Esophagus muscularis mucosa (tissue), 3 donors: ENCODE results near the gene PASK.

ENCODE experiments used
- POLR2A ChIP-seq: fragments of 450-650 bp; IDR thresholded peaks from one replicate; pipeline ENCODE4 v1.6.1; 2017; ENCODE audit warnings: antibody characterized with exemption, moderate library complexity, mild to moderate bottlenecking, low read depth
- POLR2AphosphoS5 ChIP-seq, 2 donors: sonication (generic); formaldehyde crosslinking; IDR thresholded peaks; one replicate each; pipeline ENCODE4 v1.6.1; 2017; ENCODE audit warnings: antibody characterized with exemption in 2 of 2
- TF ChIP-seq, protein P1 (sequence below), 3 experiments: fragments of 200-600 bp in 2 of 3; fragments of 450-650 bp in 1 of 3; sonication (generic) in 2 of 3; IDR thresholded peaks; one replicate each; pipeline ENCODE4 v1.5.1; 2017 to 2019; ENCODE audit warnings: antibody characterized with exemption in 3 of 3, mild to moderate bottlenecking in 2 of 3, moderate library complexity in 1 of 3

DNA sequence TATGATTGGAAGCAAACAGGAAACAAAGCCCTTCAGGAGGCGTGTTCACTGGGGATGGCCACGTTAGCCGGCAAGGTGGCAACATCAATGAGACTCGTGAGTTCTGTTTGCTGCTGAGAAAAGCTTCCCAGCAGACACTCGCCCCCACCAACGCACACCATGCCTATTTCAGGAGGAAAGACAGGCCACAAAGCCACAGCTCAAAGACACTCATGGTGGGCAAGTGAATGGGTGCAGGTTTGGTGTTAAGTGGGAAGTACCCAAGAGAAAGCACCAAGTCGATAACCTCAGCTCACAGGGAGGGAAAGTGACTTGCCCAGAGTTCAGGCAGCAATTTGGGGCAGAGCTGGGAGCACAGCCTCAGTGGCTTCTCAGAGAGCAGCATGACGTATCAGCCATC, 36.7 kb downstream of the PASK start:
- TF ChIP-seq, protein P1, sequence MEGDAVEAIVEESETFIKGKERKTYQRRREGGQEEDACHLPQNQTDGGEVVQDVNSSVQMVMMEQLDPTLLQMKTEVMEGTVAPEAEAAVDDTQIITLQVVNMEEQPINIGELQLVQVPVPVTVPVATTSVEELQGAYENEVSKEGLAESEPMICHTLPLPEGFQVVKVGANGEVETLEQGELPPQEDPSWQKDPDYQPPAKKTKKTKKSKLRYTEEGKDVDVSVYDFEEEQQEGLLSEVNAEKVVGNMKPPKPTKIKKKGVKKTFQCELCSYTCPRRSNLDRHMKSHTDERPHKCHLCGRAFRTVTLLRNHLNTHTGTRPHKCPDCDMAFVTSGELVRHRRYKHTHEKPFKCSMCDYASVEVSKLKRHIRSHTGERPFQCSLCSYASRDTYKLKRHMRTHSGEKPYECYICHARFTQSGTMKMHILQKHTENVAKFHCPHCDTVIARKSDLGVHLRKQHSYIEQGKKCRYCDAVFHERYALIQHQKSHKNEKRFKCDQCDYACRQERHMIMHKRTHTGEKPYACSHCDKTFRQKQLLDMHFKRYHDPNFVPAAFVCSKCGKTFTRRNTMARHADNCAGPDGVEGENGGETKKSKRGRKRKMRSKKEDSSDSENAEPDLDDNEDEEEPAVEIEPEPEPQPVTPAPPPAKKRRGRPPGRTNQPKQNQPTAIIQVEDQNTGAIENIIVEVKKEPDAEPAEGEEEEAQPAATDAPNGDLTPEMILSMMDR (IDR thresholded peaks at IDR 0.05), result no peak
- TF ChIP-seq POLR2AphosphoS5 (IDR thresholded peaks at IDR 0.05) (no peak), POLR2A (no peak)
